SK-N-SH (cell line): ENCODE data around the gene SMIM5. TPM values are rescaled to one million over a fixed set of nuclear protein-coding genes. Genes with fewer than 3 reads are reported as not detected.
A peak's percentile ranks its signal among the peaks of the same experiment; 100 is the strongest.

Experiments used
- CTCF ChIA-PET: fragments of 300-600, 350-600 bp; formaldehyde crosslinking; extraction: SDS; loops from one replicate; lab custom pipeline; 2021; lab: Yijun Ruan, JAX
- POLR2A ChIA-PET: fragments of 350-600 bp; sonication (Branson Sonifier 250); formaldehyde crosslinking; extraction: SDS; loops from one replicate; lab custom pipeline; 2020; ENCODE audit warnings: antibody characterized with exemption, inconsistent platforms; lab: Yijun Ruan, JAX
- DNase-seq: peaks from one replicate; pipeline ENCODE4 v3.0.0; 2012
- H2AFZ ChIP-seq: fragments of 200-600 bp; sonication (generic); 2 replicates; pipeline ENCODE4 v1.8.1; 2016; ENCODE audit warnings: antibody characterized with exemption, mild to moderate bottlenecking, low read depth
- H3F3A ChIP-seq: fragments of 200-600 bp; sonication (generic); replicated peaks from 2 replicates; pipeline ENCODE3; 2016; ENCODE audit warnings: antibody characterized with exemption, mild to moderate bottlenecking; ENCODE audit not compliant: insufficient read depth
- H3K27ac ChIP-seq, 2 experiments: fragments of 200-500 bp in 1 of 2; fragments of 200-600 bp in 1 of 2; sonication (Bioruptor generic) in 1 of 2; sonication (generic), shearing (Covaris generic) in 1 of 2; 2 replicates each; pipeline versions ENCODE4 v1.5.1 to v1.6.1; 2014 to 2016; ENCODE audit warnings: low read depth in 2 of 2, inconsistent platforms in 1 of 2, low read length in 1 of 2, mild to moderate bottlenecking in 1 of 2, mixed read lengths in 1 of 2
- H3K27me3 ChIP-seq: fragments of 200-600 bp; sonication (generic), shearing (Covaris generic); 2 replicates; pipeline ENCODE4 v1.6.1; 2016; ENCODE audit warnings: mixed run types; ENCODE audit not compliant: insufficient read depth
- H3K36me3 ChIP-seq, 2 experiments: fragments of 200-500 bp in 1 of 2; fragments of 200-600 bp in 1 of 2; sonication (Bioruptor generic) in 1 of 2; sonication (generic) in 1 of 2; replicated peaks in 1 of 2; 2 replicates each; pipeline versions ENCODE3 to v1.5.1; 2014 to 2016; ENCODE audit warnings: low read length in 1 of 2, mild to moderate bottlenecking in 1 of 2; ENCODE audit not compliant: insufficient read depth in 2 of 2, control insufficient read depth in 1 of 2
- H3K4me1 ChIP-seq, 2 experiments: fragments of 200-500 bp in 1 of 2; fragments of 200-600 bp in 1 of 2; sonication (Bioruptor generic) in 1 of 2; sonication (generic), shearing (Covaris generic) in 1 of 2; 2 replicates each; pipeline versions ENCODE4 v1.5.1 to v1.6.1; 2014 to 2016; ENCODE audit warnings: low read depth in 1 of 2, low read length in 1 of 2, mixed run types in 1 of 2; ENCODE audit not compliant: insufficient read depth in 2 of 2, control insufficient read depth in 1 of 2
- H3K4me2 ChIP-seq: fragments of 200-600 bp; sonication (generic), shearing (Covaris generic); 2 replicates; pipeline ENCODE4 v1.6.1; 2017; ENCODE audit warnings: mixed run types
- H3K4me3 ChIP-seq, 2 experiments: fragments of 200-500 bp in 1 of 2; fragments of 200-600 bp in 1 of 2; sonication (Bioruptor generic) in 1 of 2; sonication (generic), shearing (Covaris generic) in 1 of 2; 2 replicates each; pipeline versions ENCODE4 v1.5.1 to v1.8.1; 2014 to 2016; ENCODE audit warnings: low read depth in 2 of 2, inconsistent platforms in 1 of 2, low read length in 1 of 2, mild to moderate bottlenecking in 1 of 2, mixed read lengths in 1 of 2, moderate library complexity in 1 of 2
- H3K79me2 ChIP-seq: fragments of 200-600 bp; sonication (generic); 2 replicates; pipeline ENCODE4 v1.8.1; 2017; ENCODE audit warnings: mild to moderate bottlenecking; ENCODE audit not compliant: insufficient read depth
- H3K9ac ChIP-seq: fragments of 200-600 bp; sonication (generic); 2 replicates; pipeline ENCODE4 v1.6.1; 2017; ENCODE audit warnings: mixed run types
- H3K9me2 ChIP-seq: fragments of 200-600 bp; sonication (generic); 2 replicates; pipeline ENCODE4 v1.6.1; 2017; ENCODE audit warnings: mixed run types
- H3K9me3 ChIP-seq: fragments of 200-600 bp; sonication (generic); 2 replicates; pipeline ENCODE4 v1.6.1; 2017; ENCODE audit warnings: mixed run types, mild to moderate bottlenecking, moderate library complexity
- H4K20me1 ChIP-seq: fragments of 200-600 bp; sonication (generic); 2 replicates; pipeline ENCODE4 v1.6.1; 2017; ENCODE audit warnings: mild to moderate bottlenecking, mixed run types; ENCODE audit not compliant: insufficient read depth
- ELF1 ChIP-seq: IDR thresholded peaks from 2 replicates; pipeline ENCODE4 v1.4.0; 2012
- EP300 ChIP-seq, 2 experiments: IDR thresholded peaks; 2 replicates each; pipeline versions ENCODE4 v1.4.0 to v1.6.1; 2012; ENCODE audit warnings: borderline replicate concordance in 1 of 2, low read depth in 1 of 2, low read length in 1 of 2
- FOSL2 ChIP-seq: IDR thresholded peaks from 2 replicates; pipeline ENCODE4 v1.4.0; 2012; ENCODE audit warnings: low read depth, mild to moderate bottlenecking, moderate library complexity, borderline replicate concordance
- FOXJ3 ChIP-seq: sonication (generic); formaldehyde crosslinking; IDR thresholded peaks from 2 replicates; pipeline ENCODE4 v1.5.1; 2020; ENCODE audit warnings: mild to moderate bottlenecking, missing genetic modification reagents
- FOXM1 ChIP-seq: IDR thresholded peaks from 2 replicates; pipeline ENCODE4 v1.4.0; 2012; ENCODE audit warnings: low read depth, mild to moderate bottlenecking
- JUND ChIP-seq: IDR thresholded peaks from 2 replicates; pipeline ENCODE4 v1.4.0; 2012
- MEF2A ChIP-seq: IDR thresholded peaks from 2 replicates; pipeline ENCODE4 v1.4.0; 2012; ENCODE audit warnings: low read depth, borderline replicate concordance
- NRF1 ChIP-seq: IDR thresholded peaks from 2 replicates; pipeline ENCODE4 v1.6.1; 2012; ENCODE audit warnings: low read depth, mild to moderate bottlenecking, low read length
- RAD21 ChIP-seq: IDR thresholded peaks from 2 replicates; pipeline ENCODE4 v1.6.1; 2012; ENCODE audit warnings: mild to moderate bottlenecking, low read length
- RXRA ChIP-seq: IDR thresholded peaks from 2 replicates; pipeline ENCODE4 v1.4.0; 2012; ENCODE audit warnings: low read depth, mild to moderate bottlenecking, borderline replicate concordance
- SMC3 ChIP-seq: IDR thresholded peaks from 2 replicates; pipeline ENCODE4 v1.6.1; 2012; ENCODE audit warnings: low read depth, low read length, improper control_type of control experiment
- TAF1 ChIP-seq: IDR thresholded peaks from 2 replicates; pipeline ENCODE4 v1.6.1; 2012; ENCODE audit warnings: low read depth, mild to moderate bottlenecking, low read length, moderate library complexity, borderline replicate concordance
- TEAD4 ChIP-seq: IDR thresholded peaks from 2 replicates; pipeline ENCODE4 v1.4.0; 2012; ENCODE audit warnings: mild to moderate bottlenecking, borderline replicate concordance; ENCODE audit not compliant: insufficient read depth
- YY1 ChIP-seq: IDR thresholded peaks from 2 replicates; pipeline ENCODE4 v1.4.0; 2012; ENCODE audit warnings: low read depth, mild to moderate bottlenecking
- WGBS: methylation state at CpG from one replicate; pipeline ENCODE4 v1.1.6; 2017; ENCODE audit warnings: low lambda C conversion rate; 5-methylcytosine and 5-hydroxymethylcytosine counted together
- polyA plus RNA-seq, 3 experiments: library from polyadenylated mRNA; depleted of rRNA; stranded (reverse); fragments of >200 nt; gene quantifications; 2 replicates each; pipeline ENCODE4 v1.2.3, GENCODE V29; 2012
- TF ChIP-seq, protein P1 (sequence below): IDR thresholded peaks from 2 replicates; pipeline ENCODE4 v1.4.0; 2012; ENCODE audit warnings: low read depth, borderline replicate concordance
- TF ChIP-seq, protein P2 (sequence below): IDR thresholded peaks from 2 replicates; pipeline ENCODE4 v1.4.0; 2012; ENCODE audit warnings: low read depth
- TF ChIP-seq, protein P3 (sequence below): fragments of 200-600 bp; sonication (generic); IDR thresholded peaks from 2 replicates; pipeline ENCODE4 v1.6.1; 2017; ENCODE audit warnings: antibody characterized with exemption, mild to moderate bottlenecking, moderate library complexity
- TF ChIP-seq, protein P4 (sequence below): fragments of 150-350 bp; IDR thresholded peaks from 2 replicates; pipeline ENCODE4 v1.6.1; 2016; ENCODE audit warnings: mild to moderate bottlenecking, low read depth, low read length
- TF ChIP-seq, protein P5 (sequence below): IDR thresholded peaks from 2 replicates; pipeline ENCODE4; 2012

Gene SMIM5
- polyA plus RNA-seq, 1 of the 3 experiments (the other 2 are of a cell fraction): 0.02 TPM

DNA sequence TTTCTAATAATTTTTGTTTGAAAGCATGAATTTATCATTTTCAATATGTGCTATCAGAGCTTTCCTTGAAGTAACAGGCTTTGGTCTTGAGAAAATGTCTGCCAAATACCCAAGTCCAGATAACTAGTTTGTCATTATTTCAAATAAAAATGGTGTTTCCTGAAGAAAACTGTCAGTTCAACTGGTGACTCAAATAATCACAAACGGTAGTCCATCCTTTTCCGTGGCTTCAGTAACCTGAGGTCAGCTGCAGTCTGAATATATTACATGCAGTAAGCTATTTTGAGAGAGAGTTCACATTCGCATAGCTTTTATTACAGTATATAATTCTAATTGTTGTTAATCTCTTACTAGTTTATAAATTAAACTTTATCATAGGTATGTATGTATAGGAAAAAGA is 43.2 kb downstream of the SMIM5 start (continued):
- TF ChIP-seq, protein P1, sequence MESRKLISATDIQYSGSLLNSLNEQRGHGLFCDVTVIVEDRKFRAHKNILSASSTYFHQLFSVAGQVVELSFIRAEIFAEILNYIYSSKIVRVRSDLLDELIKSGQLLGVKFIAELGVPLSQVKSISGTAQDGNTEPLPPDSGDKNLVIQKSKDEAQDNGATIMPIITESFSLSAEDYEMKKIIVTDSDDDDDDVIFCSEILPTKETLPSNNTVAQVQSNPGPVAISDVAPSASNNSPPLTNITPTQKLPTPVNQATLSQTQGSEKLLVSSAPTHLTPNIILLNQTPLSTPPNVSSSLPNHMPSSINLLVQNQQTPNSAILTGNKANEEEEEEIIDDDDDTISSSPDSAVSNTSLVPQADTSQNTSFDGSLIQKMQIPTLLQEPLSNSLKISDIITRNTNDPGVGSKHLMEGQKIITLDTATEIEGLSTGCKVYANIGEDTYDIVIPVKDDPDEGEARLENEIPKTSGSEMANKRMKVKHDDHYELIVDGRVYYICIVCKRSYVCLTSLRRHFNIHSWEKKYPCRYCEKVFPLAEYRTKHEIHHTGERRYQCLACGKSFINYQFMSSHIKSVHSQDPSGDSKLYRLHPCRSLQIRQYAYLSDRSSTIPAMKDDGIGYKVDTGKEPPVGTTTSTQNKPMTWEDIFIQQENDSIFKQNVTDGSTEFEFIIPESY: no peak
- TF ChIP-seq MEF2A (no peak), FOXJ3 (CRISPR knock-in tag) (no peak), FOSL2 (no peak)

DNA sequence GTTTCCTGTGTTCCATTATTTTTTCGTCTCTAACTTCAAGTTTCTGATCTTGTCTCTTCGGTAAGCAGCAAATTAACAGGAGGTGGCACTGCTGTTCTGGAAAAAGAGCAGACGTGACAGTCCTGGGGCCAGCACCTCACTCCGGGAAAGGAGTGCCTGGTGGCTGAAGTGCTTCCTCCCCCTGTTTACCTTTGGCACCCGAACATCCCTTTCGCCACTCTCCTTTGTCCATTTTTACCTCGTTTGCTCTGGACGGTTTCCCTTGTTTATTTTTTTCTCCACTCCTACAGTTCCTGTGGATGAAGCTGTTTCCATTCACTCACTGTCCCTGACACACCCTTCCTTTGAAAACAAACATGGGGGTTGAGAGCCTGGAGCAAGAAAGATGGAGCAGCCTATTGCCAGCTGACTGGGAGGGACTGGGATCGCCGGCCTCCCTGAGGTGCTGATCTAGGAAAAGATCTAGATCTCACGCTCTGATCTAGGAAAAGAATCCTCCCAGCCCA is 46.5 kb downstream of the SMIM5 start:
- H3K4me3 ChIP-seq: no peak overlapping the region
- no peaks in the 10 kb centered on the region for H3K27me3 ChIP-seq
- 72% methylated on average over 11 of the region's 11 CpGs for WGBS
- H3K9me2 ChIP-seq: no peaks in the 10 kb centered on the region
- H4K20me1 ChIP-seq: peaks cover 12% of the 10 kb centered on the region; the same call in 1 of the 2 replicates
- H3K36me3 ChIP-seq: peaks cover 28 to 36% of the 10 kb centered on the region in 2 experiments
- peaks cover 91% of the 10 kb centered on the region for H3K79me2 ChIP-seq
- ChIA-PET POLR2A (no interaction called here), CTCF (interaction anchor here (0.8 to 5.1 kb wide), 8 partner anchors 8 to 408 kb away, joined by 3 to 39 read pairs (median 4); partner anchors contain the start of genes MIF4GD and SMIM5)
- H3K4me2 ChIP-seq: no peak overlapping the region
- H3F3A ChIP-seq: peaks cover 43% of the 10 kb centered on the region
- H3K9ac ChIP-seq: no peak overlapping the region
- DNase-seq: no peak
- TF ChIP-seq JUND (no peak), FOXM1 (no peak), YY1 (no peak), TAF1 (no peak), EP300 (IDR thresholded peaks at IDR 0.05; ENCODE audit: borderline replicate concordance in 1 of 2, low read depth in 1 of 2, low read length in 1 of 2) (no peak), FOXJ3 (CRISPR knock-in tag) (no peak), ELF1 (no peak), RXRA (no peak), TEAD4 (no peak), NRF1 (no peak), RAD21 (peak; percentile 28; the same call in 1 of the 2 replicates), SMC3 (peak; percentile 21; the same call in 1 of the 2 replicates)
- TF ChIP-seq, protein P2, sequence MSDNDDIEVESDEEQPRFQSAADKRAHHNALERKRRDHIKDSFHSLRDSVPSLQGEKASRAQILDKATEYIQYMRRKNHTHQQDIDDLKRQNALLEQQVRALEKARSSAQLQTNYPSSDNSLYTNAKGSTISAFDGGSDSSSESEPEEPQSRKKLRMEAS: no peak
- TF ChIP-seq, protein P3, sequence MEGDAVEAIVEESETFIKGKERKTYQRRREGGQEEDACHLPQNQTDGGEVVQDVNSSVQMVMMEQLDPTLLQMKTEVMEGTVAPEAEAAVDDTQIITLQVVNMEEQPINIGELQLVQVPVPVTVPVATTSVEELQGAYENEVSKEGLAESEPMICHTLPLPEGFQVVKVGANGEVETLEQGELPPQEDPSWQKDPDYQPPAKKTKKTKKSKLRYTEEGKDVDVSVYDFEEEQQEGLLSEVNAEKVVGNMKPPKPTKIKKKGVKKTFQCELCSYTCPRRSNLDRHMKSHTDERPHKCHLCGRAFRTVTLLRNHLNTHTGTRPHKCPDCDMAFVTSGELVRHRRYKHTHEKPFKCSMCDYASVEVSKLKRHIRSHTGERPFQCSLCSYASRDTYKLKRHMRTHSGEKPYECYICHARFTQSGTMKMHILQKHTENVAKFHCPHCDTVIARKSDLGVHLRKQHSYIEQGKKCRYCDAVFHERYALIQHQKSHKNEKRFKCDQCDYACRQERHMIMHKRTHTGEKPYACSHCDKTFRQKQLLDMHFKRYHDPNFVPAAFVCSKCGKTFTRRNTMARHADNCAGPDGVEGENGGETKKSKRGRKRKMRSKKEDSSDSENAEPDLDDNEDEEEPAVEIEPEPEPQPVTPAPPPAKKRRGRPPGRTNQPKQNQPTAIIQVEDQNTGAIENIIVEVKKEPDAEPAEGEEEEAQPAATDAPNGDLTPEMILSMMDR: peak; percentile 36
- TF ChIP-seq, protein P4, sequence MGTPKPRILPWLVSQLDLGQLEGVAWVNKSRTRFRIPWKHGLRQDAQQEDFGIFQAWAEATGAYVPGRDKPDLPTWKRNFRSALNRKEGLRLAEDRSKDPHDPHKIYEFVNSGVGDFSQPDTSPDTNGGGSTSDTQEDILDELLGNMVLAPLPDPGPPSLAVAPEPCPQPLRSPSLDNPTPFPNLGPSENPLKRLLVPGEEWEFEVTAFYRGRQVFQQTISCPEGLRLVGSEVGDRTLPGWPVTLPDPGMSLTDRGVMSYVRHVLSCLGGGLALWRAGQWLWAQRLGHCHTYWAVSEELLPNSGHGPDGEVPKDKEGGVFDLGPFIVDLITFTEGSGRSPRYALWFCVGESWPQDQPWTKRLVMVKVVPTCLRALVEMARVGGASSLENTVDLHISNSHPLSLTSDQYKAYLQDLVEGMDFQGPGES: no peak
- TF ChIP-seq, protein P5, sequence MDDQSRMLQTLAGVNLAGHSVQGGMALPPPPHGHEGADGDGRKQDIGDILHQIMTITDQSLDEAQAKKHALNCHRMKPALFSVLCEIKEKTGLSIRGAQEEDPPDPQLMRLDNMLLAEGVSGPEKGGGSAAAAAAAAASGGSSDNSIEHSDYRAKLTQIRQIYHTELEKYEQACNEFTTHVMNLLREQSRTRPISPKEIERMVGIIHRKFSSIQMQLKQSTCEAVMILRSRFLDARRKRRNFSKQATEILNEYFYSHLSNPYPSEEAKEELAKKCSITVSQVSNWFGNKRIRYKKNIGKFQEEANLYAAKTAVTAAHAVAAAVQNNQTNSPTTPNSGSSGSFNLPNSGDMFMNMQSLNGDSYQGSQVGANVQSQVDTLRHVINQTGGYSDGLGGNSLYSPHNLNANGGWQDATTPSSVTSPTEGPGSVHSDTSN: no peak
- H3K4me1 ChIP-seq: peaks cover 4 to 33% of the 10 kb centered on the region in 2 experiments; a peak in 3 of 4 replicates
- no peak overlapping the region for H2AFZ ChIP-seq
- H3K9me3 ChIP-seq: no peaks in the 10 kb centered on the region
- peak overlapping the region in 1 of 2 experiments; percentile 64; a peak in 2 of 4 replicates for H3K27ac ChIP-seq
